ENCODE measurements around the gene CACNA1C. TPM values are rescaled to one million over a fixed set of nuclear protein-coding genes. Genes with fewer than 3 reads are reported as not detected.

The CACNA1C gene
- total and polyA plus RNA-seq, 5 donors, result 34.6 to 163 (median 123) TPM

- Histone ChIP-seq H3K4me3 (ENCODE audit: low read length) (no peak overlapping the region), H3K4me1 (ENCODE audit: control insufficient read depth, insufficient read depth, low read length) (no peaks in the 10 kb centered on the region), H3K9me3 (ENCODE audit: control insufficient read depth, low read length) (no peaks in the 10 kb centered on the region), H3K27ac (ENCODE audit: low read length) (no peak overlapping the region), H3K27me3 (ENCODE audit: control insufficient read depth, insufficient read depth) (no peaks in the 10 kb centered on the region)
- intact Hi-C loops (cut with DNase I), result no loop called here
- ATAC-seq (no peak), DNase-seq (no peak)
- 82% methylated on average over 11 of the region's 11 CpGs for WGBS
These were observed 460.6 kb downstream of the CACNA1C start for GRCh38 chr12:2513141-2514037.

- intact Hi-C loops (cut with DNase I), result no loop called here
- DNase-seq (no peak), ATAC-seq (no peak)
- no peak overlapping the region for H3K27ac ChIP-seq (ENCODE audit: low read length)
- H3K9me3 ChIP-seq (ENCODE audit: control insufficient read depth, low read length), result no peaks in the 10 kb centered on the region
- no peak overlapping the region for H3K4me3 ChIP-seq (ENCODE audit: low read length)
- 75% methylated on average over 5 of the region's 5 CpGs for WGBS
- H3K27me3 ChIP-seq (ENCODE audit: control insufficient read depth, insufficient read depth), result no peaks in the 10 kb centered on the region
- no peaks in the 10 kb centered on the region for H3K4me1 ChIP-seq (ENCODE audit: control insufficient read depth, insufficient read depth, low read length)
These were observed 461.2 kb downstream of the CACNA1C start for GRCh38 chr12:2514038-2514340.

GRCh38 chr12:2520722-2521246 lies 468.0 kb downstream of the CACNA1C start:
- 90% methylated on average over 5 of the region's 5 CpGs for WGBS
- no peak for ATAC-seq
- Histone ChIP-seq H3K4me3 (ENCODE audit: low read length) (no peak overlapping the region), H3K4me1 (ENCODE audit: control insufficient read depth, insufficient read depth, low read length) (peaks cover 7% of the 10 kb centered on the region), H3K27ac (ENCODE audit: low read length) (no peak overlapping the region), H3K27me3 (ENCODE audit: control insufficient read depth, insufficient read depth) (no peaks in the 10 kb centered on the region), H3K9me3 (ENCODE audit: control insufficient read depth, low read length) (no peaks in the 10 kb centered on the region)
- no peak for DNase-seq
- intact Hi-C loops (cut with DNase I), result no loop called here

GRCh38 chr12:2523317-2523716 lies 470.5 kb downstream of the CACNA1C start:
- peaks cover 15% of the 10 kb centered on the region for H3K4me1 ChIP-seq (ENCODE audit: control insufficient read depth, insufficient read depth, low read length)
- intact Hi-C loops (cut with DNase I), result no loop called here
- WGBS, result 81% methylated on average over 9 of the region's 9 CpGs
- H3K4me3 ChIP-seq (ENCODE audit: low read length), result no peak overlapping the region
- no peak for DNase-seq
- no peaks in the 10 kb centered on the region for H3K27me3 ChIP-seq (ENCODE audit: control insufficient read depth, insufficient read depth)
- H3K9me3 ChIP-seq (ENCODE audit: control insufficient read depth, low read length), result no peaks in the 10 kb centered on the region
- no peak overlapping the region for H3K27ac ChIP-seq (ENCODE audit: low read length)
- no peak for ATAC-seq

- Histone ChIP-seq H3K27ac (ENCODE audit: low read length) (no peak overlapping the region), H3K4me1 (ENCODE audit: control insufficient read depth, insufficient read depth, low read length) (peaks cover 16% of the 10 kb centered on the region), H3K27me3 (ENCODE audit: control insufficient read depth, insufficient read depth) (no peaks in the 10 kb centered on the region), H3K9me3 (ENCODE audit: control insufficient read depth, low read length) (no peaks in the 10 kb centered on the region), H3K4me3 (ENCODE audit: low read length) (no peak overlapping the region)
- intact Hi-C loops (cut with DNase I), result no loop called here
- no peak for DNase-seq
- WGBS, result 78% methylated on average over 6 of the region's 6 CpGs
- ATAC-seq, result no peak
These were observed 471.1 kb downstream of the CACNA1C start for GRCh38 chr12:2523844-2524243.

- DNase-seq (no peak), ATAC-seq (peak; percentile 25 to 55)
- no peaks in the 10 kb centered on the region for H3K27me3 ChIP-seq (ENCODE audit: control insufficient read depth, insufficient read depth)
- H3K4me1 ChIP-seq (ENCODE audit: control insufficient read depth, insufficient read depth, low read length), result peaks cover 16% of the 10 kb centered on the region
- intact Hi-C loops (cut with DNase I), result no loop called here
- no peaks in the 10 kb centered on the region for H3K9me3 ChIP-seq (ENCODE audit: control insufficient read depth, low read length)
- WGBS, result 60% methylated on average over 6 of the region's 6 CpGs
- H3K4me3 ChIP-seq (ENCODE audit: low read length), result no peak overlapping the region
- no peak overlapping the region for H3K27ac ChIP-seq (ENCODE audit: low read length)
These were observed 473.6 kb downstream of the CACNA1C start for GRCh38 chr12:2526371-2526770.

GRCh38 chr12:2528001-2528400 lies 475.2 kb downstream of the CACNA1C start:
- H3K9me3 ChIP-seq (ENCODE audit: control insufficient read depth, low read length), result no peaks in the 10 kb centered on the region
- no peaks in the 10 kb centered on the region for H3K27me3 ChIP-seq (ENCODE audit: control insufficient read depth, insufficient read depth)
- peaks cover 16% of the 10 kb centered on the region for H3K4me1 ChIP-seq (ENCODE audit: control insufficient read depth, insufficient read depth, low read length)
- no peak overlapping the region for H3K4me3 ChIP-seq (ENCODE audit: low read length)
- H3K27ac ChIP-seq (ENCODE audit: low read length), result no peak overlapping the region
- intact Hi-C loops (cut with DNase I), result no loop called here
- WGBS, result 45% methylated on average over 4 of the region's 4 CpGs
- ATAC-seq (peak in 1 of 2 donors; percentile 58), DNase-seq (no peak)

GRCh38 chr12:2529807-2530206 lies 477.0 kb downstream of the CACNA1C start:
- WGBS, result 74% methylated on average over 2 of the region's 2 CpGs
- H3K4me3 ChIP-seq (ENCODE audit: low read length), result no peak overlapping the region
- intact Hi-C loops (cut with DNase I), result no loop called here

GRCh38 chr12:2531371-2531770 lies 478.6 kb downstream of the CACNA1C start:
- Histone ChIP-seq H3K4me1 (ENCODE audit: control insufficient read depth, insufficient read depth, low read length) (peaks cover 5% of the 10 kb centered on the region), H3K9me3 (ENCODE audit: control insufficient read depth, low read length) (no peaks in the 10 kb centered on the region), H3K4me3 (ENCODE audit: low read length) (no peak overlapping the region), H3K27me3 (ENCODE audit: control insufficient read depth, insufficient read depth) (no peaks in the 10 kb centered on the region), H3K27ac (ENCODE audit: low read length) (no peak overlapping the region)
- DNase-seq (no peak), ATAC-seq (no peak)
- intact Hi-C loops (cut with DNase I), result no loop called here
- 68% methylated on average over 4 of the region's 4 CpGs for WGBS

More at GRCh38 chr12:2529807-2530206, 477.0 kb downstream of the CACNA1C start:
- DNase-seq, result no peak
- Histone ChIP-seq H3K4me1 (ENCODE audit: control insufficient read depth, insufficient read depth, low read length) (peaks cover 10% of the 10 kb centered on the region), H3K9me3 (ENCODE audit: control insufficient read depth, low read length) (no peaks in the 10 kb centered on the region), H3K27ac (ENCODE audit: low read length) (no peak overlapping the region), H3K27me3 (ENCODE audit: control insufficient read depth, insufficient read depth) (no peaks in the 10 kb centered on the region)
- no peak for ATAC-seq

- H3K27ac ChIP-seq (ENCODE audit: low read length), result no peak overlapping the region
- ATAC-seq, result no peak
- WGBS, result 88% methylated on average over 5 of the region's 5 CpGs
- DNase-seq, result no peak
- intact Hi-C loops (cut with DNase I), result no loop called here
- no peak overlapping the region for H3K4me3 ChIP-seq (ENCODE audit: low read length)
- peaks cover 3% of the 10 kb centered on the region for H3K4me1 ChIP-seq (ENCODE audit: control insufficient read depth, insufficient read depth, low read length)
- no peaks in the 10 kb centered on the region for H3K9me3 ChIP-seq (ENCODE audit: control insufficient read depth, low read length)
- no peaks in the 10 kb centered on the region for H3K27me3 ChIP-seq (ENCODE audit: control insufficient read depth, insufficient read depth)
These were observed 480.2 kb downstream of the CACNA1C start for GRCh38 chr12:2533036-2533435.

- Histone ChIP-seq H3K27ac (ENCODE audit: low read length) (no peak overlapping the region), H3K4me1 (ENCODE audit: control insufficient read depth, insufficient read depth, low read length) (no peaks in the 10 kb centered on the region), H3K27me3 (ENCODE audit: control insufficient read depth, insufficient read depth) (no peaks in the 10 kb centered on the region), H3K9me3 (ENCODE audit: control insufficient read depth, low read length) (no peaks in the 10 kb centered on the region), H3K4me3 (ENCODE audit: low read length) (no peak overlapping the region)
- DNase-seq, result no peak
- ATAC-seq, result no peak
- WGBS, result 93% methylated on average over 6 of the region's 6 CpGs
- intact Hi-C loops (cut with DNase I), result no loop called here
These were observed 482.9 kb downstream of the CACNA1C start for GRCh38 chr12:2535583-2536204.
